HEK293T (cell line): ENCODE measurements around the gene PSMB1.

Source experiments
- CTCF ChIA-PET: fragments of 350-600 bp; formaldehyde crosslinking; extraction: SDS; loops from one replicate; lab custom pipeline; 2021; ENCODE audit warnings: antibody characterized with exemption, inconsistent platforms; lab: Yijun Ruan, JAX
- POLR2A ChIA-PET: fragments of 350-600 bp; formaldehyde crosslinking; extraction: SDS; loops from one replicate; lab custom pipeline; 2020; ENCODE audit warnings: antibody characterized with exemption, inconsistent platforms; lab: Yijun Ruan, JAX
- DNase-seq: peaks from one replicate; pipeline ENCODE4 v3.0.0; 2012; ENCODE audit warnings: mixed read lengths; ENCODE audit errors: extremely low spot score
- ARNT ChIP-seq: fragments of 450-650 bp; IDR thresholded peaks from 2 replicates; pipeline ENCODE4 v1.6.1; 2017; ENCODE audit warnings: mild to moderate bottlenecking
- BHLHE40 ChIP-seq: fragments of 450-650 bp; IDR thresholded peaks from 2 replicates; pipeline ENCODE4 v1.6.1; 2016; ENCODE audit warnings: mild to moderate bottlenecking, moderate library complexity, borderline replicate concordance
- CTBP1 ChIP-seq: fragments of 450-650 bp; IDR thresholded peaks from 2 replicates; pipeline ENCODE4 v1.6.1; 2016; ENCODE audit warnings: borderline replicate concordance
- ELF4 ChIP-seq: fragments of 450-650 bp; IDR thresholded peaks from 2 replicates; pipeline ENCODE4 v1.6.1; 2017; ENCODE audit warnings: antibody characterized with exemption
- FOXA1 ChIP-seq: fragments of 450-650 bp; IDR thresholded peaks from 2 replicates; pipeline ENCODE4 v1.6.1; 2016; ENCODE audit warnings: mild to moderate bottlenecking
- FOXK2 ChIP-seq: fragments of 450-650 bp; IDR thresholded peaks from 2 replicates; pipeline ENCODE4 v1.6.1; 2016; ENCODE audit warnings: mild to moderate bottlenecking
- FOXM1 ChIP-seq: fragments of 450-650 bp; IDR thresholded peaks from 2 replicates; pipeline ENCODE4 v1.6.1; 2017; ENCODE audit warnings: mild to moderate bottlenecking, borderline replicate concordance
- HDGF ChIP-seq: fragments of 450-650 bp; IDR thresholded peaks from 2 replicates; pipeline ENCODE4 v1.6.1; 2017; ENCODE audit warnings: antibody characterized with exemption, borderline replicate concordance
- L3MBTL2 ChIP-seq: fragments of 450-650 bp; conservative IDR thresholded peaks from 2 replicates; pipeline ENCODE4 v1.6.1; 2016; ENCODE audit warnings: mild to moderate bottlenecking
- LEF1 ChIP-seq: fragments of 450-650 bp; IDR thresholded peaks from 2 replicates; pipeline ENCODE4 v1.6.1; 2017; ENCODE audit warnings: mild to moderate bottlenecking, borderline replicate concordance
- NFRKB ChIP-seq: fragments of 450-650 bp; IDR thresholded peaks from 2 replicates; pipeline ENCODE4 v1.6.1; 2016; ENCODE audit warnings: mild to moderate bottlenecking, moderate library complexity
- SP1 ChIP-seq: fragments of 450-650 bp; IDR thresholded peaks from 2 replicates; pipeline ENCODE4 v1.6.1; 2017
- SUZ12 ChIP-seq: fragments of 450-650 bp; IDR thresholded peaks from 2 replicates; pipeline ENCODE4 v1.6.1; 2016; ENCODE audit warnings: mild to moderate bottlenecking
- TARDBP ChIP-seq: fragments of 450-650 bp; IDR thresholded peaks from 2 replicates; pipeline ENCODE4 v1.6.1; 2016
- ZNF384 ChIP-seq: fragments of 450-650 bp; IDR thresholded peaks from 2 replicates; pipeline ENCODE4 v1.6.1; 2016
- TF ChIP-seq, protein P1 (sequence below): fragments of 450-650 bp; IDR thresholded peaks from 2 replicates; pipeline ENCODE4 v1.6.1; 2016

PSMB1 gene

DNA sequence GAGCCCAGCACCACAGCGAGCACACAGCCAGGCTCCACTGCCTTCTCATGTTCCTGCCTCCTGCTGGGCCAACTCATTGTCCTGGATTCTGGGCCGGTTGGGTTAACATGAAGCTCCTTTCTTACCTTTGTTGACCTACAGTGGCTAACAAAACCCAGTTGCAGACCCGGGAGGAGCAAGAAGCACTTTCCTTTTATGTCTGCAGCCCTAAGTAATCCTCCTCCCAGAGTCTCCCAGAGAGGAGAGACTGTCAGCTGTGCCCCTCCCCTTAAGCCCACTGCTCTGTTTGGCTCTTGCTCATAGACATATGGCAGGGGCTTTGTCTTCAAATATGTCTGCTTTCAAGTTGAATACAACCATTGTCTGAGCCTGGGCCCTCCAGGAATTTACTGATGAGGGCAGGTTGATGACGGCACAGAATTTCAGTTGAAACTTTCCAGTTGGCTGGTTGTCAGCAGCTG lies 55.2 kb downstream of the PSMB1 start:
- TF ChIP-seq SUZ12, result no peak
- TF ChIP-seq BHLHE40, result no peak
- TF ChIP-seq ARNT, result no peak
- TF ChIP-seq L3MBTL2, result no peak
- TF ChIP-seq SP1, result no peak
- TF ChIP-seq, protein P1, sequence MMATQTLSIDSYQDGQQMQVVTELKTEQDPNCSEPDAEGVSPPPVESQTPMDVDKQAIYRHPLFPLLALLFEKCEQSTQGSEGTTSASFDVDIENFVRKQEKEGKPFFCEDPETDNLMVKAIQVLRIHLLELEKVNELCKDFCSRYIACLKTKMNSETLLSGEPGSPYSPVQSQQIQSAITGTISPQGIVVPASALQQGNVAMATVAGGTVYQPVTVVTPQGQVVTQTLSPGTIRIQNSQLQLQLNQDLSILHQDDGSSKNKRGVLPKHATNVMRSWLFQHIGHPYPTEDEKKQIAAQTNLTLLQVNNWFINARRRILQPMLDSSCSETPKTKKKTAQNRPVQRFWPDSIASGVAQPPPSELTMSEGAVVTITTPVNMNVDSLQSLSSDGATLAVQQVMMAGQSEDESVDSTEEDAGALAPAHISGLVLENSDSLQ, result no peak
- TF ChIP-seq FOXM1, result no peak
- TF ChIP-seq FOXA1, result no peak
- no peak for TF ChIP-seq NFRKB
- no peak for TF ChIP-seq CTBP1
- TF ChIP-seq LEF1, result no peak
- TF ChIP-seq ZNF384, result no peak
- no peak for TF ChIP-seq ELF4
- no peak for TF ChIP-seq HDGF
- TF ChIP-seq FOXK2, result no peak
- no peak for TF ChIP-seq TARDBP
- ChIA-PET CTCF (no interaction called here), POLR2A (no interaction called here)
- no peak for DNase-seq

DNA sequence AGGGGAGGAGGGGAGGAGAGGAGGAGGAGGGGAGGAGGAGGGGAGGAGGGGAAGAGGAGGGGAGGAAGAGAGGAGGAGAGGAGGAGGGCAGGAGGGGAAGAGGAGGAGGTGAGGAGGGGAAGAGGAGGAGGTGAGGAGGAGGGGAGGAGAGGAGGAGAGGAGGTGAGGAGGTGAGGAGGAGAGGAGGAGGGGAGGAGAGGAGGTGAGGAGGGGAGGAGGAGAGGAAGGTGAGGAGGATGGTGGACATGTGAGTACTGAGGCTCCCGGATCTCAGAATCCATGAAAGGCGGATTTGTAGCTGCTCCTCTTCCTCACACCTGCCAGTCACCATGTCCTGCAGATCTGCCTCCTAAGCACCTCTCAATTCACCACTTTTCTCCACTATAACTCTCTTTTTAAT lies 59.8 kb downstream of the PSMB1 start:
- CTCF ChIA-PET, result no interaction called here
- no peak for TF ChIP-seq HDGF
- no peak for TF ChIP-seq TARDBP
- TF ChIP-seq, protein P1, result no peak
- no peak for TF ChIP-seq NFRKB
- TF ChIP-seq SP1, result no peak
- no peak for TF ChIP-seq CTBP1
- no peak for TF ChIP-seq ELF4
- no peak for TF ChIP-seq L3MBTL2
- no peak for DNase-seq
- POLR2A ChIA-PET, result no interaction called here

DNA sequence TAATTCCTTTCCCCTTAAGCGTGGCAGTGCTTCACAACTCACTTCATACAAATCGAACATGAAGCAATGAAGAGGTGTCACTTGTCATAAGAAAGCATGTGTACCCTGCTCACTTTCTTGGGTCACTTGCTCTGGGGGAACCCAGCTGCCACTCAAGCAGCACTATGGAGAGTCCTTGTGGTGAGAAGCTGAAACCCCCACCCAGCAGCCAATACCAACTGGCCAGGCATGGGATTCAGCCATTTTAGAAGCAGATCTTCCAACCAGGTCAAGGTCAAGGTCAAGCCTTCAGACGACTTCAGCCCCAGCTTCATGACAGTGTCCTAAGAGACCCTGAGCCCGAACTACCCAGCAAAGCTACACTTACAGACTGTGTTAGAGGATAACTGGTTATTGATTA lies 62.8 kb downstream of the PSMB1 start:
- POLR2A ChIA-PET, result no interaction called here
- no peak for DNase-seq
- CTCF ChIA-PET, result no interaction called here
- TF ChIP-seq NFRKB (no peak), L3MBTL2 (no peak), HDGF (no peak), ELF4 (no peak), FOXK2 (no peak), CTBP1 (no peak), BHLHE40 (no peak)
- TF ChIP-seq, protein P1, result no peak

DNA sequence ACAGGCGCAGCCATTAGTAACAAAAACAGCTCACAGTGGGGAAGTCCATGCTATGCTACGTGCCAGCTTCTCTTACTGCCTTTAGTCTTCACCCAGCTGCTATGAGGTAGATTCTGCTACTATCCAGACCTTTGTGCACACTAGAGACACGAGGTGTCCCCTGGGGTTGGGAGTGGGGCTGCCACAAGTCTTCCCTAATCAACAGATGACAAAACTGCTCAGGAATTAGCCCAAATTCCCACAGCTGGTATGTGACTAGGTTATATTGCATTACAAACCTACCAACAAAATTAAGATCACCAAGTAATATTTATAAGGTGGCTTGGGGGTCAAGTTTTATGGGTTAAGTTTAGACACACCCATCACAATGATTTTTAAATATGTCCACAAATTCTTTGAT lies 63.3 kb downstream of the PSMB1 start:
- TF ChIP-seq FOXM1 (no peak), L3MBTL2 (no peak), ARNT (no peak), CTBP1 (no peak), BHLHE40 (no peak), LEF1 (no peak), ZNF384 (no peak), TARDBP (no peak), FOXA1 (no peak), SP1 (no peak), ELF4 (no peak)
- CTCF ChIA-PET, result no interaction called here
- DNase-seq, result no peak
- POLR2A ChIA-PET, result no interaction called here

DNA sequence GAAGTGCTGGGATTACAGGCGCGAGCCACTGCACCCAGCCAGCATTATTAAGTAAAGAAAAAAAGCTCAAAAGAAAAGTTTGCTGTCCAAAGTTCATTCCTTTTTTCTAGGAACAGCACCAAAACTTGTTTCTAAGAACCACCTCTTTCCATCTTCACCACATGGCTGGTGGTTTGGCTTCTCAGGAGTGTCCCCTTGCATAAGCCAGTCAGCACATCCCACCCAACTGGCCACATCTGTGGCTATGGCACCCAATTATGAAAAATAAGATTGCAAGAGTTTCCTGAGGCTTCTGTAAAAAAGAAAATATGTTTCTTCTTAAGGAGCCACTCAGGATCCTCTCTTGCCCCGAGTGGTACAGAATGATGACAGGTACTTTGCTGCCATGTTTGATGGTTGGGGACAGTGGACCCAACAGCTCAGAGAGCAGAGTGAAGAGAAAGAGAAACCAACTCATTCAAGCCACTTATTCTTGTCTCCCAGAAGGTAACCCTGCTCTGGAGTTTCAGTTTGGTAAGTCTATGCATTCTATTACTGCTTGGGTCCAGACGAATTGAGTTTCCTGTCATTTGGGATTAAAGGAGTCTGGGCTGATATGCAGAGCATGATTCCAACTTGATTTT lies 65.3 kb downstream of the PSMB1 start:
- DNase-seq, result no peak
- ChIA-PET CTCF (no interaction called here), POLR2A (no interaction called here)
- TF ChIP-seq L3MBTL2, result no peak
- no peak for TF ChIP-seq ZNF384
- no peak for TF ChIP-seq TARDBP
- TF ChIP-seq FOXK2, result no peak
- TF ChIP-seq CTBP1, result no peak
- TF ChIP-seq SP1, result no peak
- no peak for TF ChIP-seq ELF4
- TF ChIP-seq FOXA1, result no peak
- no peak for TF ChIP-seq HDGF
- TF ChIP-seq, protein P1, result no peak
- no peak for TF ChIP-seq NFRKB
- no peak for TF ChIP-seq FOXM1
- TF ChIP-seq ARNT, result no peak
- TF ChIP-seq SUZ12, result no peak
- TF ChIP-seq BHLHE40, result no peak
- no peak for TF ChIP-seq LEF1
